Keratinocyte (primary cell): ENCODE results near the gene CYTH2.

Experiments
- EZH2 ChIP-seq: IDR thresholded peaks from one replicate; pipeline ENCODE4 v1.6.1; 2012; ENCODE audit warnings: inconsistent platforms, mild to moderate bottlenecking, low read length, moderate library complexity
- TF ChIP-seq, protein P1 (sequence below), 3 experiments: IDR thresholded peaks in 1 of 3; conservative IDR thresholded peaks in 1 of 3; optimal IDR thresholded peaks in 1 of 3; 2 replicates in 2 of 3; 3 replicates in 1 of 3; pipeline versions ENCODE3 to v1.5.1; 2011; ENCODE audit warnings: low read length in 3 of 3, mild to moderate bottlenecking in 3 of 3, moderate library complexity in 2 of 3, control low read depth in 1 of 3, inconsistent platforms in 1 of 3; ENCODE audit not compliant: insufficient read depth in 2 of 3; ENCODE audit errors: extremely low read depth in 1 of 3

GRCh38 chr19:48478339-48479256 lies 9.4 kb downstream of the CYTH2 start:
- no peak for TF ChIP-seq EZH2
- TF ChIP-seq, protein P1, sequence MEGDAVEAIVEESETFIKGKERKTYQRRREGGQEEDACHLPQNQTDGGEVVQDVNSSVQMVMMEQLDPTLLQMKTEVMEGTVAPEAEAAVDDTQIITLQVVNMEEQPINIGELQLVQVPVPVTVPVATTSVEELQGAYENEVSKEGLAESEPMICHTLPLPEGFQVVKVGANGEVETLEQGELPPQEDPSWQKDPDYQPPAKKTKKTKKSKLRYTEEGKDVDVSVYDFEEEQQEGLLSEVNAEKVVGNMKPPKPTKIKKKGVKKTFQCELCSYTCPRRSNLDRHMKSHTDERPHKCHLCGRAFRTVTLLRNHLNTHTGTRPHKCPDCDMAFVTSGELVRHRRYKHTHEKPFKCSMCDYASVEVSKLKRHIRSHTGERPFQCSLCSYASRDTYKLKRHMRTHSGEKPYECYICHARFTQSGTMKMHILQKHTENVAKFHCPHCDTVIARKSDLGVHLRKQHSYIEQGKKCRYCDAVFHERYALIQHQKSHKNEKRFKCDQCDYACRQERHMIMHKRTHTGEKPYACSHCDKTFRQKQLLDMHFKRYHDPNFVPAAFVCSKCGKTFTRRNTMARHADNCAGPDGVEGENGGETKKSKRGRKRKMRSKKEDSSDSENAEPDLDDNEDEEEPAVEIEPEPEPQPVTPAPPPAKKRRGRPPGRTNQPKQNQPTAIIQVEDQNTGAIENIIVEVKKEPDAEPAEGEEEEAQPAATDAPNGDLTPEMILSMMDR (optimal IDR thresholded peaks at IDR 0.05 in 1 of 3, IDR thresholded peaks at IDR 0.05 in 1 of 3, conservative IDR thresholded peaks at IDR 0.05 in 1 of 3; ENCODE audit: extremely low read depth in 1 of 3, insufficient read depth in 2 of 3, low read length in 3 of 3): no peak
